HG02870 (cell line): ENCODE data around the gene ARTN.

Experiments used
- ATAC-seq: cut with Tn5 transposase; IDR thresholded peaks from one replicate; pipeline ENCODE4 v1.9.1; 2021; ENCODE audit warnings: mild to moderate bottlenecking, moderate library complexity; ENCODE audit not compliant: unreplicated experiment

ARTN gene

DNA sequence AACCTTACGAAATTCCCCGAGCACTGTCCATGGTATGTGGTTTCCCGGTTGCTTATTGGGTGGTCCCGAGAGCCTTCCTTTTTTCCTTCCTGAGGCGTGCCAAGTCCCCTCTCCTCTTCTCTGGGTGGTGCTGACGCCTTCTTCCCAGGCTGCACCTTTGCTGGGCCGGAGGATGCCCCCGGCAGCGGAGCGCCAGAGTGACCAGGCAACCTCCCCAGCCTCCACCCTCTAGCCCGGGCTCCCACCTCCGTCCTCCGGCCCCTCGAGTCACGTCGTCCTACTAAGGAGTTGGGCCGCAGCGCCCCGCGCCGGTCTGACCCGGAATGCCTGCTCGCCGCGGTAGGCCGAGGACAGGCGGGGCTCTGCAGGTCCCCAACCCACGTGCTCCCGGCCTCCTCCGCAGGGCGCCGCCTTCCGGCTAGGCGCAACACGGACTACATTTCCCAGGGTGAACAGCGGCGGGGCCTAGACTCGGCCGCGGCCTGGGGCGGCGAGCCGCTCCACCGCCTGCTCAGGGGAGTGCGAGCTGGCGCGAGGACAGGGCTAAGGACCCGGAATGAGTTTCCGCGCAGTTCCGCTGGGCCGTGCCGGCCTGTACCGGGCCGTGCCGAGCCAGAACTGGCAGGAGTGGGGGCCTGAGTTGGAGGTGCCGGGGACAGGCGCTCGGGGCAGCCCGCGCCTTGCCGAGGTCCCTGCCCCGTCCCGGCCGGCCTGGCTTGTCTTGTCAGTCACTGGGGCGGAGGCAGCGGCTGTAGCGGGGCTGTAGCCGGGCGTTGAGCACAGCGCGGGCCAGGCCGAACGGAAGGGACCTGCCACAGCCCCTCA is 12.8 kb downstream of the ARTN start, which contains the start of gene IPO13:
IPO13 (plus strand) TSS at position 715 of the 825 bp plus-strand sequence. CDS start 651 bp downstream, outside the sequence.
- peak; percentile 91 for ATAC-seq

DNA sequence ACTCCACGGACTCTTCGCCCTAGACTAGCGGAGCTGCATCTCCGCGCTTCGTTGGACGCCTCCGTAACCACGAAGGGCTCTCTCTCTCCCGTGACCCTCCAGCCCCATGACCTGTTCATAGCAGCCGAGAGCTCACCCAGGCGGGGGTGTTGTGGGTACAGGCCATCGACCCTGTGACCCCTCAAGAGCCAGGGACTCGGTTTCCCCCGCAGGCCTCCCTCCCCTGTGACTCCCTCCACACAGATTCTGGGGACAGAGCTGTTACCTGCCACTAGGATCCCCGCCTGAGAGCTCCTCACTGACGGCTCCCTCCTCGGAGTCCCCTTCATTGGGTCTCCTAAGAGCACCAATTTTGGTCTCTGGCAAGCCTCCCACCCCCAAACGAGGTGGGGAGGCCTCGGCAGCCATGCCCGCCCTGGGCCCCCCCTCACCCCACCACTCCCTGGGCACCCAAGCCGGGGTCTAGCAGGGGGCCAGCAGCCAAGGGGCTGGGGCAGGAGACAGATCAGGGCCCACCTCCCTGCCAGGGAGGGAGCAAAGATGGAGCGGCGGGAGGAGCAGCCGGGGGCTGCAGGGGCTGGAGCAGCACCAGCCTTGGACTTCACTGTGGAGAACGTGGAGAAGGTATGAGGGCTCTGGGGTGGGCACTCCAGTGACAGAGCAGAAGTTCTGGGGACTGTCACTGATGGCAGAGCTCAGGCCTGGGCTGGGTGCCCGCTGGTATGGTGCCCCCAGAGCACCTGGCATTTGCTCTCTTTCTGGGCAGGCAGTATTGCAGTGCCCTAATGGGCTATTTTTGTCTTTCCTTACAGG is 13.7 kb downstream of the ARTN start:
- ATAC-seq = no peak

DNA sequence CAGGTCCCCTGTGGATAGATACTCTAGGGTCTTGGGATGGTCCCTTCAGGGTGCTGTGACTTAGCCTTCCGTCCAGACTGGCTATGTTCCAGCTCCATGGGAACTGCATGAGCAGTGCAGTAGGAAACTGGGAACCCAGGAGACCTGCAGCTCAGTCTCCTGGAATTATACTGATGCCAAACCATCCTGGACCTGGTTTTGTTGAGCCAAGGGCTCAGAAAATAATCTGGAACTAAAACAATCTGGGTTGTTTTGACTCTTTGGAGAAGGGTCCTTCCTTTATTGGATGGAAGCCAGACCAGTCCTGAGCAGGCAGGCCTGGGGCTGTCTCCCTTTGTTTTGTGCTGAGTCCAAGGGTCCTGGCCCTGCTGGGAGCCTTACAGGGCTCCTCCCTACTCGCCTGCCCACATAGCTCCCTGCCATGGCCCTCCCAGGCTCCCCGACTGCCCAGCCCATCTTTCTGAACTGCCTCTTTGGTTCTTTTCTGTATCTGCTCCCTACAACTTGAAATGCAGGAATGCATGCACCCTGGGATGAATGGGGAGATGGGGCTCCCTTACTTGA is 14.4 kb downstream of the ARTN start:
- no peak for ATAC-seq

DNA sequence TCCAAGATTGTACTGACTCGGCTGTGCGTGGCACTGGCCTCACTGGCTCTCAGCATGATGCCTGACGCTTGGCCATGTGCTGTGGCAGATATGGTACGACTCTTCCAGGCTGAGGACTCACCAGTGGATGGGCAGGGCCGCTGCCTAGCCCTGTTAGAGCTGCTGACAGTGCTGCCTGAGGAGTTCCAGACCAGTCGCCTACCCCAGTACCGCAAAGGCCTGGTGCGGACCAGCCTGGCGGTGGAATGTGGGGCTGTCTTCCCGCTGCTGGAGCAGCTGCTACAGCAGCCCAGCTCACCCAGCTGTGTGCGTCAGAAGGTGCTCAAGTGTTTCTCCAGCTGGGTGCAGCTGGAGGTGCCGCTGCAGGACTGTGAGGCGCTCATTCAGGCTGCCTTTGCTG is 16.1 kb downstream of the ARTN start:
- ATAC-seq = no peak

DNA sequence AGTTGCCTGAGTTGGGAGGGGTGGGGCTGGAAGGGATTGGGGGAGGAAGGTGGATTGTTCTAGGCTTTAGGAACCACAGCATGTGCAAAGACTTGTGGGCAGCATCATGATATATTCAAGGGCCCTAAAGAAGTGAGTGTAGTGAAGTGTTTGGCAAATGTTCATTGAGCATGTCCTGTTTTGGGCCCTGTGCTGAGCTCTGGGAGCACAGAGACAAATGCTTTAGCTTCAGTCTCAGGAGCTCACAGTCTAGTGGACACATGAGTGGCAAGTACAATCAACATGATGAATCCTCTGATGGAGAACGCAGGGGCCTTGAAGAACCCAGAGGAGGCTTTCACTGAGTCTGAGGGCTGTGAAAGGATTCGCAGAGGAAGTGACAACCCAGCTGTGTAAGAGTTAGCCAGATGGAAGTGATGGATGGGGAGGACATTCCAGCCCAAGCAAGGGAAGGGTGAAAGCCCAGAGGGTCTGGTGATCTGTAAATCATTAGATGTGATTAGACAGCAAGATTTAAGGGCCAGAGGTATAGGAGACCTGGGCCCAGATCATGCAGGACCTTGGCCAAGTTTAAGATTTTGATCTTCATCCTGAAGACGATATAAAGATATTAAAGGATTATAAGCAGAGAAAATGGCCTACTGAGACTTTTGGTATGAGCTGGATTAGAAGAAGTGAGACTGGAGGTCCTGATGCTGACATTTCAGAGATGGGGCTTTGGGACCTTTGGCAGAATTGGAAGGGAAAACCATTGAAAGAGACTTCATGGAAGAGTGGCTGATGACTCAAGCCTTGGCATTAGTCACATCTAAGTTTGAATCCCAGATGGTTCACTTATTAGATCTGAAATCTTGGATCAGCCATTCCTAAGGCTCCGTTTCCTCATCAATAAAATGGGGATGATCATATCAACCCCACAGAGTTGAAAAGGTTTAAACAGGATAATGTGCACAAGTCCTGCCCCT is 17.7 kb downstream of the ARTN start:
- ATAC-seq = no peak

DNA sequence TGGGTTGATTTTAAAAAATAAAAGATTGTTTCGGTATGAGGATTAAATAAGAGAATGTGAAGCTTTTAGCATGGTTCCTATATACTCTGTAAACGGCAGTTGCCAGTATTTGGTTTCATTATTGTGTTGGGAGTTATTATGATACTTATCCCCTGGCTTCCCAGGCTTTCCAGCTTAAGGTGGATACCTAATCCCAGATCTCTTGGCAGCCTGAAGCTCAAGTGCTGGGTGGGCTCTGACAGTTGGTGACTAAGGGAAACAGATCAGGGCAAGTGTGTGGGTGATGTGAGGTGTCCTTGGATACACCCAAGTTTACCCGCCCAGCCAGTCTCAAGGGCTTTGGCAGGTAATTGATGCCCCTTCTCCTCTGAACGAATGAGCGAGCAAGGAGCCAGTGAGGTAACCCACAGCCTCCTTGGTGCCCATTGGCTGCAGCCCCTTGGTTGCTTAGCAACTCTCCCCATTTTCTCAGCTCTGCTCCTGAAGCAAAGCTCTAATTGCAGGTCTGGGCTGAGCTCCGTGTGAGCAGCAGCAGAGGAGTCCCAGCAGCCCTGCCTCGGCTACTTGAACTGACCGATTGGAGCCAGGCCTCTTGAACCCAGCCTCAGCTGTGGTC is 19.2 kb downstream of the ARTN start:
- no peak for ATAC-seq

DNA sequence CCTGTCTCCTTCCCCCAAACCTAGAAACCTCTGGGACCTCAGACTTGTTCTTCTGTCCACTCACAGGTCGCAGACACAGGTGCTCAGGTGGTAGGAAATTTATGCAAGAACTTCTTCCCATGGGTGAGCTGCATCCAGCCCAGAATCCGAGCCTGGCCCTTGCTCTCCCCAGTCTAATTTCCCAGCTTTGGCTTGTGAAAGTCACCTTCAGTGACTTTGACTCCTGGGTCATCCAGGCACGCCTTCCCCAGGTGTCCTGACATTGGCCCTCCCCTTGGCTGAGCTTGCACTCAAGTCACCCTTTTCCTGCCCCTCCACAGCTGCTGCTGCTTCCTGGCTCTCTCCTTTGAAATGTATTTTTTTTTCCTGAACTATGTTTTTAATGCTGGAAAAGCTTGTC is 19.8 kb downstream of the ARTN start:
- no peak for ATAC-seq

DNA sequence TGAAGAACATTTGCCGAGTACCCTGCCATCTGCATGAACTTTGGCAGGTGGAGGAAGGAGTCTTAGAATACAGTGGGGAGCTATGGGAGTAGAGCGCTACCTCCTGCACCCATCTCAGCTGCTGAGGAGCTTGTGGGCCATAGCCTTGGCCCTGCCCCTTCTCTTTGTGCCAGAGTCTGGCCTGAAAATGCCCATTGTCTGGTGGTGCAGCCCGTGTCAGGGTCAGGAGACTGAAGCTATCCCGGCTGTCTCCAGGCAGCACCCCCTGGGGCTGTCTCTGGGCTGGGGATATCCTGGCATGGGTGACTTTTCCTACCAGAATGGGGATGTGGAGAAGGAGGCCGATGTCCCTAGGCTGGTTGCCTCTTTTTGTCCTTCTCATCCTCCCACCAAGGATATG is 20.4 kb downstream of the ARTN start:
- no peak for ATAC-seq

DNA sequence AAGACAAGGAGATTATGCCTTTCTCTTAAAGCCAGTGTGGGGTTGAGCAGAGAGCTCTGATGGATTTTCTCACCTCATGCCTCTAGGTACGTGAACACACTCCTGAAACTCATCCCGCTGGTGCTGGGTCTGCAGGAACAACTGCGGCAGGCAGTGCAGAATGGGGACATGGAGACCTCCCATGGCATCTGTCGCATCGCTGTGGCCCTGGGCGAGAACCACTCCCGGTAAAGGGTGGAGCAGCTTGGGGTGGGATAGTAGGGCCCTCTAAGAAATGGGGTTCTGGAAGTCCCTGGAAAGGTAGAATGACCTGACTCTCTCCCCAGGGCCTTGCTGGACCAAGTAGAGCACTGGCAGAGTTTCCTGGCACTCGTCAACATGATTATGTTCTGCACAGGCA is 22.6 kb downstream of the ARTN start:
- no peak for ATAC-seq

DNA sequence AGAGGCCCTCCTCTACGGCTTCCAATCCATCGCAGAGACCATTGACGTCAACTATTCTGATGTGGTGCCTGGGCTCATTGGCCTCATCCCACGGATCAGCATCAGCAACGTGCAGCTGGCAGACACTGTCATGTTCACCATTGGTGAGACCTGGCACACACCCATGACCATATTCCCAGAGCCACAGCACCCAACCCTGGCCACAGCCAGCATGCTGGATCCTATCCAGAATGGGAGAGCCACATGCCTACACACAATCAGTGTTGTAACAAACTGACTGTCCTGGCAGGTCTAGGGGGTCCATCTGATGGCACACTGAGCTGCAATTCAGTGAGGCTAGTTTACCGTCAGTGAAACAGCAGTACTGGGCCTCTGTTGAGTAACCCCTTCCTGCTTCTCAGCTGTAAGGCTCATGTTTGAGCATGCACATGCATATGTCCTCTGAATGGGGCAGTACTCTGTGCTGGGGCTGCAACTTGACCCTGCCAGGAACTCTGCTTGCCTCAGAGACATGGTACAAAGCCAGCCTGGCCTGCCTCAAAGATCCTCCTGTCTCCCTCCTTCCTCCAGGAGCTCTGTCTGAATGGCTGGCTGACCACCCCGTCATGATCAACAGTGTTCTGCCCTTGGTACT is 23.9 kb downstream of the ARTN start:
- no peak for ATAC-seq

DNA sequence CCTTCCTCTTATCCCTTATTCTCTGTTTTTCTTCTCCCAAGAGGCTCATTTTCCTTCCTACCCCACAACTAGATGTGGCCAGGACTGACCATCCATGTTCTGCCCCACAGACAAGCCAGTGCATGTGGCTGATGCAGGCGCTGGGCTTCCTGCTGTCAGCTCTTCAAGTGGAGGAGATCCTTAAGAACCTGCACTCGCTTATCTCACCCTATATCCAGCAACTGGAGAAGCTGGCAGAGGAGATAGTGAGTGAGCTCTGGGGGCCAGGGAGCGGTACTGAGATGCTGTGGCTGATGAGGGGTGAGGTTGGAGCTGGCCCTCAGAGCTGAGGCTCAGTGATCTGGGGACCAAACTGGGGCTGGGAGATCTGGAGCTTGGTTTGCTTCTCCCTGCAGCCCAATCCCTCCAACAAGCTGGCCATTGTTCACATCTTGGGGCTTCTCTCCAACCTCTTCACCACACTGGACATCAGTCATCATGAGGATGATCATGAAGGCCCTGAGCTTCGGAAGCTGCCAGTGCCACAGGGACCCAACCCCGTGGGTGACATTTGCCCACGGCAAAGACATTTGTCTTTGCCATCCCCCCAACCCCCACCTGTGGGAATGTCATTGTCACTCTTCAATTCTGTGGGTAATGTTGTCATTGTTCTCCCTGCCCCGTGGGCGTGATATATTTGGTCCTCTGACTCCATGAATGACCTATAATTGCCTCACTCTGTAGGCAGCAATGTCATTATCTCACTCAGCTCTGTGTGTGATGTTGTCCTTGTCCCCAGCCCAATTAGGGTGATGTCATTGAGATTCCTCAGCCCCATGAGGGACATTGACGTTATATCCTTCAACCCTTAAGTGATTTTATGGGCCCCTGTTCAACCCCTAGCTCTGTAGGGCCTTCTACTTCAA is 25.0 kb downstream of the ARTN start:
- no peak for ATAC-seq

DNA sequence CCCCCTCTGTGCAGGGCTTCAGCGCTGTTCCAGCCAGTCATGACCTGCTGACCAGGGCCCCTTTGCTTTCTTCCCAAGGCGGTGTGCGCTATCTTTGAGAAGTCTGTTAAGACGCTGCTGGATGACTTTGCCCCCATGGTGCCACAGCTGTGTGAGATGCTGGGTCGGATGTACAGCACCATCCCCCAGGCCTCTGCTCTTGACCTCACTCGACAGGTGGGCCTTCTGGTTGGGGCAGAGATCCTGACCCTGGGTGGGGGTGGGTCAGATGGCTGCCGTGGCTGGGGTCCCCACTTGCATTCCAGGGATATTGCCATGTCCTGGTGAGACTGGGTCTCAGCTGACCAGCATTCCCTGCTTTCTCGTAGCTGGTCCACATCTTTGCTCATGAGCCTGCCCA is 27.2 kb downstream of the ARTN start:
- no peak for ATAC-seq

DNA sequence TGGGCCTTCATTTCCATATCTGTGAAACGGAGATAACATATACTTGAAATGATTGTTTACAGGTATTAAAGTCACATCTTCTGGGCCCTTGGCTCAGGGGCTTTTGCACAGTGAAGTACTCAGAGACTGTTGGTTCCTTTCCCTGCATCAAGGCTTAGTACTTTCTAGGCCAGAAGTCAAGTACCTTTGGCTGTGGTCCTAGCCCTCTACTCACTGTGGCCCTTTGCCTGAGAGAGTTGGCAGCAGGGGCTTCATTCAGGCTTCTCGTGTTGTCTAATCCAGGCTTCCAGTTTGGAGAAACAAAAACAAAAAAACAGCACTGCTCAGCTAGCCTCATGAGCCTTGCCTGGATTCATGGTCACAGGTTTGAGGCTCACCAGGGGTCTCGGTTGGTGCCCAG is 28.1 kb downstream of the ARTN start:
- ATAC-seq = no peak

DNA sequence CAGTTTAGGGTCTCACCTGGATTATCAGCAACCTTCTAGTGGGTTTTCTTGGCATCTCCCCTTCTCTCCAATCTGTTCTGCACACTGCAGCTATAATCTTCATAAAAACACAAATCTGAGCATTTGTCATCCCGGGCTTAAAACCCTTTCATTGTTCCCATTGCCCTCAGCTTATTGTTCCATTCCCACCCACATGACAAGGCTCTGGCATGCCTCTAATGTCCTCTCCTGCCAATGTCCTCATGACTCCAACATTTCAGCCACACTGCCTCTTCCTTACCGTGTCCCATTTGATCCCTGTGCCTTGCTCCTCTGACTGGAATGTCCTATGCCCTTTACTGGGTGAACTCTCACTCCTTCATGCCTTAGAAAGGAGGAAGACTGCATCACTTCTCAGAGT is 28.7 kb downstream of the ARTN start:
- ATAC-seq = no peak

DNA sequence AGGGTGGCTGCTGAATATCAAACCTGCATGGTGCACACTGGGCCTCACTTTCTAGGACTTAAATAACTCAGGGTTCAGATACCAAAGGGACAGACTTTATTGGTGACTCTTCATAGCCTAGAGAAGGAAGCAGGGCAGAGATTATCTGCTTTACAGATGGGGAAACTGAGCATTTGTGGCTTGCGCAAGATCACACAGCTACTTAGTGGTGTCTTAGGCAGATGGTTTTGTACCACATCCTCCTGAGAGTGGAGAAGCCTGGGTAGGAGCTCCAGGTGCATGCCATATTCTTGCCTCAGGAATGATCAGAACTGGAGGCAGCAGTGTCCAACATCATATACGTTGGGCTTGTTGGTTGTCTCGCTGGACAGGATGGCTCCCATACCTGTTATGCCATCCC is 29.4 kb downstream of the ARTN start:
- no peak for ATAC-seq

DNA sequence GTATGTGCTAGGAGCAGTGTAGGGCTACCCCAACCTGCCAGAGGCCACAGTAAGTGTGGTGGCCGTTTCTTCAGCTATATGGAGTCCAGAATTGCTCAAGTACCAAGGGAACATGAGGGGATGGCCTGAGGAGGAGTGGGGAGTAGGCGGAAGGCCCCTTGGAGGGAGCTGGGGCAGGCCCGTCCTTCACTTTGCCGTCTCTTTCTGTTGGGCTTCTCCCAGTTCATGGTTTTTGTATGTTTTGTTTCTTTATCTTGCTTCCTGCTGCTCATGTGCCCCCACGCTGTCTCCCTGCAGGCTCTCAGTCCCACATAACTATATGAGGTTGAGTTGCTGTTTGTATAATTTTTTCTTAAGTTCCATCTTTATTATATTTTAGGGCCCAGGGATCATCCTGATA is 30.3 kb downstream of the ARTN start:
- ATAC-seq = no peak

DNA sequence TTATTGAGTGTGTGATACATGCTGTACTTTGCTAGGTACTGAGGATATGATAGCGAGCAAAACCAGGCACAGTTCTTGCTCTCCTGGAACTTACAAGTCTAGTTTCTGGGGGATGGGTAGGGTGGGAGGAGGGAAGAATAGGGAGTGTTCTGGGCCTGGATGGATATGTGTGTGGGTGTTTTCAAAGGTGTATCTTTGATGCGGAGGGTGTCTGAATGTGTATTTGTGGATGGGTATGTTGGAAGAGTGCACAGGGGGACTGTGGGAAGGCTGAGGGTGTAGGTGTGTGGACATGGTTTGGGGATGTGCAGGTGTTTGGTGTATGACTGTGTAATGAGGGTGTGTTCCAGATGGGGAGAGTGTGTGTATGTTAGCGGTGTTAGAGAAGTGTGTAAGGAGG is 31.7 kb downstream of the ARTN start:
- ATAC-seq = no peak

DNA sequence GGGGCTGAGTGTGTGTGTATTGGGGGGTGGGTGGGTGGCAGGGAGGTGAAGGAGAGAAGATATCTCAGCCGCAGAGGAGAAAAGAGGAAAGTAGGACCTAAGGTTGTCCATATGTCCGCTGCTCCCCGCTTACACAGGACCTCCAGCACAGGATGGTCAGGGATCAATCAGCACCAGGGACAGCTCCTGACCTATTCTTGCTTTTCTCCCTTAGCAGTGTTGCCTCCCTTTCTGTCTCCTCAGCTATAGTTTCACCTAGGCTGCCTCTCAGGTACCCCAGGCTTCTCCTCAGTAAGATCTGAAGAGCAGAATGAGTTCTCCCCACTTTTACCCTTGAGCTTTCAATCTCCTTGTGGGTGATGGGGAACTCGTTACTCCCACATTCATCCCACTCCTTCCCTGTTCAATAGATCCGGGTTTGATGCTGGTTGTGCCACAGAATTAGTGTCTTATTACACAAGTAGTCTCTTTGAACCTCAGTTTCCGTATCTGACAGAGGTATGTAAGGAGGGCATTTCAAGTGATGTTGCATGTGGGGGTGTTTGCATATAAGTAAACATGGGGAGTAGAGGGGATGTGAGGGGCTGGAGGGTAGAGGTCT is 34.8 kb downstream of the ARTN start:
- no peak for ATAC-seq

DNA sequence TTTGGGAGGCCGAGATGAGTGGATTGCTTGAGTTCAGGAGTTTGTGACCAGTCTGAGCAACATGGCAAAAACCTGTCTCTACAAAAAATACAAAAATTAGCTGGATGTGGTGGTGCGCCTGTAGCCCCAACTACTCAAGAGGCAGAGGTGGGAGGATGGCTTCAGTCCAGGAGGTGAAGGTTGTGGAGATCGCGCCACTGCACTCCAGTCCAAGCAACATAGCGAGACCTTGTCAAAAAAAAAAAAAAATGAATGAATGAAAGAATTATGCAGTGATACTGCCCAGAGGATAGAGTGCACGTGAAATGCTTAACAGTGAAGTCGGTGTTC is 35.8 kb downstream of the ARTN start:
- no peak for ATAC-seq
